SK-N-SH (cell line): ENCODE results near the gene MANBA. TPM values are rescaled to one million over a fixed set of nuclear protein-coding genes. Genes with fewer than 3 reads are reported as not detected.
A peak's percentile ranks its signal among the peaks of the same experiment; 100 is the strongest.
"Not testable (repeated sequence)": the region's sequence is repeated elsewhere in the genome, so short reads cannot be mapped to it uniquely, and the experiment has no call there.

Experiments
- CTCF ChIA-PET: fragments of 300-600, 350-600 bp; formaldehyde crosslinking; extraction: SDS; loops from one replicate; lab custom pipeline; 2021; lab: Yijun Ruan, JAX
- POLR2A ChIA-PET: fragments of 350-600 bp; sonication (Branson Sonifier 250); formaldehyde crosslinking; extraction: SDS; loops from one replicate; lab custom pipeline; 2020; ENCODE audit warnings: antibody characterized with exemption, inconsistent platforms; lab: Yijun Ruan, JAX
- DNase-seq: peaks from one replicate; pipeline ENCODE4 v3.0.0; 2012
- H2AFZ ChIP-seq: fragments of 200-600 bp; sonication (generic); 2 replicates; pipeline ENCODE4 v1.8.1; 2016; ENCODE audit warnings: antibody characterized with exemption, mild to moderate bottlenecking, low read depth
- H3F3A ChIP-seq: fragments of 200-600 bp; sonication (generic); replicated peaks from 2 replicates; pipeline ENCODE3; 2016; ENCODE audit warnings: antibody characterized with exemption, mild to moderate bottlenecking; ENCODE audit not compliant: insufficient read depth
- H3K27ac ChIP-seq, 2 experiments: fragments of 200-500 bp in 1 of 2; fragments of 200-600 bp in 1 of 2; sonication (Bioruptor generic) in 1 of 2; sonication (generic), shearing (Covaris generic) in 1 of 2; 2 replicates each; pipeline versions ENCODE4 v1.5.1 to v1.6.1; 2014 to 2016; ENCODE audit warnings: low read depth in 2 of 2, inconsistent platforms in 1 of 2, low read length in 1 of 2, mild to moderate bottlenecking in 1 of 2, mixed read lengths in 1 of 2
- H3K27me3 ChIP-seq: fragments of 200-600 bp; sonication (generic), shearing (Covaris generic); 2 replicates; pipeline ENCODE4 v1.6.1; 2016; ENCODE audit warnings: mixed run types; ENCODE audit not compliant: insufficient read depth
- H3K36me3 ChIP-seq, 2 experiments: fragments of 200-500 bp in 1 of 2; fragments of 200-600 bp in 1 of 2; sonication (Bioruptor generic) in 1 of 2; sonication (generic) in 1 of 2; replicated peaks in 1 of 2; 2 replicates each; pipeline versions ENCODE3 to v1.5.1; 2014 to 2016; ENCODE audit warnings: low read length in 1 of 2, mild to moderate bottlenecking in 1 of 2; ENCODE audit not compliant: insufficient read depth in 2 of 2, control insufficient read depth in 1 of 2
- H3K4me1 ChIP-seq, 2 experiments: fragments of 200-500 bp in 1 of 2; fragments of 200-600 bp in 1 of 2; sonication (Bioruptor generic) in 1 of 2; sonication (generic), shearing (Covaris generic) in 1 of 2; 2 replicates each; pipeline versions ENCODE4 v1.5.1 to v1.6.1; 2014 to 2016; ENCODE audit warnings: low read depth in 1 of 2, low read length in 1 of 2, mixed run types in 1 of 2; ENCODE audit not compliant: insufficient read depth in 2 of 2, control insufficient read depth in 1 of 2
- H3K4me2 ChIP-seq: fragments of 200-600 bp; sonication (generic), shearing (Covaris generic); 2 replicates; pipeline ENCODE4 v1.6.1; 2017; ENCODE audit warnings: mixed run types
- H3K4me3 ChIP-seq, 2 experiments: fragments of 200-500 bp in 1 of 2; fragments of 200-600 bp in 1 of 2; sonication (Bioruptor generic) in 1 of 2; sonication (generic), shearing (Covaris generic) in 1 of 2; 2 replicates each; pipeline versions ENCODE4 v1.5.1 to v1.8.1; 2014 to 2016; ENCODE audit warnings: low read depth in 2 of 2, inconsistent platforms in 1 of 2, low read length in 1 of 2, mild to moderate bottlenecking in 1 of 2, mixed read lengths in 1 of 2, moderate library complexity in 1 of 2
- H3K79me2 ChIP-seq: fragments of 200-600 bp; sonication (generic); 2 replicates; pipeline ENCODE4 v1.8.1; 2017; ENCODE audit warnings: mild to moderate bottlenecking; ENCODE audit not compliant: insufficient read depth
- H3K9ac ChIP-seq: fragments of 200-600 bp; sonication (generic); 2 replicates; pipeline ENCODE4 v1.6.1; 2017; ENCODE audit warnings: mixed run types
- H3K9me2 ChIP-seq: fragments of 200-600 bp; sonication (generic); 2 replicates; pipeline ENCODE4 v1.6.1; 2017; ENCODE audit warnings: mixed run types
- H3K9me3 ChIP-seq: fragments of 200-600 bp; sonication (generic); 2 replicates; pipeline ENCODE4 v1.6.1; 2017; ENCODE audit warnings: mixed run types, mild to moderate bottlenecking, moderate library complexity
- H4K20me1 ChIP-seq: fragments of 200-600 bp; sonication (generic); 2 replicates; pipeline ENCODE4 v1.6.1; 2017; ENCODE audit warnings: mild to moderate bottlenecking, mixed run types; ENCODE audit not compliant: insufficient read depth
- NFIC ChIP-seq: IDR thresholded peaks from 2 replicates; pipeline ENCODE4 v1.4.0; 2012; ENCODE audit warnings: borderline replicate concordance
- RAD21 ChIP-seq: IDR thresholded peaks from 2 replicates; pipeline ENCODE4 v1.6.1; 2012; ENCODE audit warnings: mild to moderate bottlenecking, low read length
- RCOR1 ChIP-seq: fragments of 150-350 bp; IDR thresholded peaks from 2 replicates; pipeline ENCODE4 v1.6.1; 2017; ENCODE audit warnings: antibody characterized with exemption, low read length
- RXRA ChIP-seq: IDR thresholded peaks from 2 replicates; pipeline ENCODE4 v1.4.0; 2012; ENCODE audit warnings: low read depth, mild to moderate bottlenecking, borderline replicate concordance
- WGBS: methylation state at CpG from one replicate; pipeline ENCODE4 v1.1.6; 2017; ENCODE audit warnings: low lambda C conversion rate; 5-methylcytosine and 5-hydroxymethylcytosine counted together
- polyA plus RNA-seq, 3 experiments: library from polyadenylated mRNA; depleted of rRNA; stranded (reverse); fragments of >200 nt; gene quantifications; 2 replicates each; pipeline ENCODE4 v1.2.3, GENCODE V29; 2012
- TF ChIP-seq, protein P1 (sequence below): IDR thresholded peaks from 2 replicates; pipeline ENCODE4 v1.4.0; 2012; ENCODE audit warnings: low read depth, borderline replicate concordance

MANBA gene
- polyA plus RNA-seq, 1 of the 3 experiments (the other 2 are of a cell fraction): 13.4 TPM

- TF ChIP-seq NFIC (peak; percentile 8; the same call in 1 of the 2 replicates), RAD21 (peak; percentile 75), RXRA (no peak), RCOR1 (no peak)
- TF ChIP-seq, protein P1, sequence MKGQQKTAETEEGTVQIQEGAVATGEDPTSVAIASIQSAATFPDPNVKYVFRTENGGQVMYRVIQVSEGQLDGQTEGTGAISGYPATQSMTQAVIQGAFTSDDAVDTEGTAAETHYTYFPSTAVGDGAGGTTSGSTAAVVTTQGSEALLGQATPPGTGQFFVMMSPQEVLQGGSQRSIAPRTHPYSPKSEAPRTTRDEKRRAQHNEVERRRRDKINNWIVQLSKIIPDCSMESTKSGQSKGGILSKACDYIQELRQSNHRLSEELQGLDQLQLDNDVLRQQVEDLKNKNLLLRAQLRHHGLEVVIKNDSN: no peak
Measured at GRCh38 chr4:102620697-102621497, 139.9 kb downstream of the MANBA start (continued).

GRCh38 chr4:102619776-102620631 is 140.8 kb downstream of the MANBA start:
- Histone ChIP-seq H3K36me3 (peaks cover 0 to 22% of the 10 kb centered on the region in 2 experiments), H3K27ac (peak overlapping the region; percentile 34 to 54; a peak in 3 of 4 replicates), H3K4me2 (peak overlapping the region; percentile 50; the same call in 1 of the 2 replicates), H3F3A (peaks cover 11% of the 10 kb centered on the region)
- H3K79me2 ChIP-seq, H2AFZ ChIP-seq, H3K4me1 ChIP-seq, H3K9ac ChIP-seq, H3K9me3 ChIP-seq, H3K9me2 ChIP-seq, H4K20me1 ChIP-seq, DNase-seq, H3K27me3 ChIP-seq, H3K4me3 ChIP-seq: not testable (repeated sequence)
- 83% methylated on average over 4 of the region's 4 CpGs for WGBS
- CTCF ChIA-PET: interaction anchor here (0.7 to 2.5 kb wide), 9 partner anchors 9 to 479 kb away, joined by 3 to 18 read pairs (median 7); partner anchors contain the start of gene BDH2
- POLR2A ChIA-PET: interaction anchor here (0.8 kb wide), 1 partner anchor 29 kb away, joined by 3 read pairs; no protein-coding TSS in a partner anchor

DNA sequence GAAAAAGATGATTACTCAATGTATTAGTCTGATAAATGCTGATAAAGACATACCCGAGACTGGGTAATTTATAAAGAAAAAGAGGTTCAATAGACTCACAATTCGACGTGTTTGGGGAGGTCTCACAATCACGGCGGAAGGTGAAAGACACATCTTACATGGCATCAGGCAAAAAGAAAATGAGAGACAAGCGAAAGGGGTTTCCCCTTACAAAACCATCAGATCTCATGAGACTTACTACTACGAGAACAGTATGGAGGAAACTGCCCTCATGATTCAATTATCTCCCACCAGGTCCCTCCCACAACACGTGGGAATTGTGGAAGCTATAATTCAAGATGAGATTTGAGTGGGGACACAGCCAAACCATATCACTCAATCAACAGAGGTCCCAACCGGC is 141.7 kb downstream of the MANBA start:
- H3K9ac ChIP-seq, H3K4me3 ChIP-seq, H3K4me2 ChIP-seq, H3K27me3 ChIP-seq, DNase-seq, H2AFZ ChIP-seq, H3K4me1 ChIP-seq, H3K27ac ChIP-seq, H3K79me2 ChIP-seq, H3K9me2 ChIP-seq, H4K20me1 ChIP-seq, H3K9me3 ChIP-seq: not testable (repeated sequence)
- POLR2A ChIA-PET: interaction anchor here (0.8 kb wide), 1 partner anchor 28 kb away, joined by 3 read pairs; no protein-coding TSS in a partner anchor
- CTCF ChIA-PET: interaction anchor here (1.0 to 2.5 kb wide), 4 partner anchors 9 to 390 kb away, joined by 3 to 7 read pairs (median 3); no protein-coding TSS in a partner anchor
- H3K36me3 ChIP-seq: peaks cover 0 to 31% of the 10 kb centered on the region in 2 experiments
- peaks cover 11% of the 10 kb centered on the region for H3F3A ChIP-seq
- WGBS: 83% methylated on average over 9 of the region's 9 CpGs
